Upper lobe of left lung (tissue), 4 donors: ENCODE results near the gene WDR47.

Experiments
- CTCF ChIP-seq, 6 experiments: fragments of 450-650 bp in 4 of 6; fragments of 200-600 bp in 2 of 6; sonication (generic) in 2 of 6; IDR thresholded peaks; one replicate each; pipeline ENCODE4 v1.5.1; 2016 to 2019; ENCODE audit warnings: antibody characterized with exemption in 6 of 6
- EP300 ChIP-seq, 4 donors: sonication (generic); formaldehyde crosslinking; IDR thresholded peaks; one replicate each; pipeline ENCODE4 v1.5.1; 2017; ENCODE audit warnings: antibody characterized with exemption in 4 of 4, control low read depth in 2 of 4
- POLR2A ChIP-seq, 4 donors: fragments of 450-650 bp; IDR thresholded peaks; one replicate each; pipeline ENCODE4 v1.5.1; 2016 to 2017; ENCODE audit warnings: antibody characterized with exemption in 4 of 4, mild to moderate bottlenecking in 2 of 4

- TF ChIP-seq CTCF (IDR thresholded peaks at IDR 0.05) (no peak), POLR2A (IDR thresholded peaks at IDR 0.05) (no peak), EP300 (IDR thresholded peaks at IDR 0.05) (no peak)
Observed at GRCh38 chr1:109011335-109011734, 30.6 kb downstream of the WDR47 start.
